HG03469 (cell line): Measurements from ENCODE around the gene DSCAM.

ENCODE experiments used
- ATAC-seq: cut with Tn5 transposase; IDR thresholded peaks from one replicate; pipeline ENCODE4 v1.9.1; 2021; ENCODE audit warnings: mild to moderate bottlenecking, moderate library complexity, moderate number of reproducible peaks; ENCODE audit not compliant: unreplicated experiment

Gene DSCAM

DNA sequence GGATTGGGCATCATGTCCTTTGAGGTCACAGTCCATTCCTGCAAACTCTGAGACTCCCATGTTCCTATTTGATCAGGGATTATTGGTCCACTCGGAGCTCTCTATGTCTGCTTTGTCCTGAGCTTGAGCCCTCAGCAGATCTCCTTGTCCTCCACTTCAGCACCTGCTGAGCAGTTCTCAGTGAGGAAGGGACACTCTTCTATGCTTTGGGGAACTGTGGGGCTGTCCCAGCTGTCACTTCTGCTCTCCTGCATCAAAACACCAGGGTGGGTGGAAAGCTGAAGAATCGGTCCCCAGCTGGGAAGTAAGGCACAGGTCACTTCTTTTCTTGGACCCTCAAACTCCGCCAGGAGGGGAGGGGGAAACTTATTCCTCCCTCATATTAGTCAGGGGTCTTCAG is 880.2 kb downstream of the DSCAM start:
- no peak for ATAC-seq

DNA sequence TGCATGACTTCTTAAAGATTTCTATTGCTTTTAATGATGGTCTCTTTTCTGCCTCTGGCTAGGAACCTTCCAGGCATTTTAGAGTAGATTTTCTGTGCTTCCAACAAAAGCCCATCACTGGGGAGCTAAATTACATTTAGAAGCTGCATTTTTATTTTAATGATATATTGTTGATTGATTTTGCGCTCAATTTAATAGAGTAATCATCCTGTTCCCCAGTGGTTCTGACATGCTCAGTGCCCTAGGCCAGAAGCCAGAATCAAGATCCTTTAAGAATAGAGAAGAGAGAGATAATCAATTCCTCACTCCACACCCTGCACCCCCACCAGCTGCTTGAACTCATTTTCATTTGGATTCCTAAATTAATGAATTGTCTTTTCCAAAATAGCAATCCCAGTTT is 881.9 kb downstream of the DSCAM start:
- ATAC-seq: no peak

DNA sequence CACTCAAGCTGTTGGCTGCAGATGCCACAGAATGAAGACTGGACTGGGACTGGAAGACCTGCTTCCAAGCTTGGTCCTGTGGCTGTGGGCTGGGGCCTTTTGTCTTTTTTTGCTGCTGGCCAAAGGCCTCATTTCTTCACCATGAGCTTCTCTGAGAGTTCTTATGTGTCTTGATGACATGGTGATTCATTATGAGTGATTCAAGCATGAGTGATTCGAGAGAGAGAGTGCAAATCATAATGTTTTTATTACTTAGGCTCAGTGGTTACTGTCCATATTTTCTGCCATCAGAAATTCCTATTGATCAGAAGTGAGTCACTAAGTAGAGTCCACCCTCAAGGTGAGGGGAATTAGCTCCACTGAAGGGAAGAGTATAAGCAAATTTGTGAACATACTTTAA is 885.7 kb downstream of the DSCAM start:
- ATAC-seq: no peak
